Prostate gland (tissue), 2 donors: ENCODE measurements around the gene FOXF1. TPM values are rescaled to one million over a fixed set of nuclear protein-coding genes. Genes with fewer than 3 reads are reported as not detected.

Experiments used
- DNase-seq: peaks from one replicate; pipeline ENCODE4 v3.0.0-alpha.2; 2019; ENCODE audit warnings: low spot score
- H3K27ac ChIP-seq, 2 donors: fragments of 200-600 bp; sonication (generic); 2 replicates each; pipeline ENCODE4 v1.5.1; 2017 to 2019
- H3K27me3 ChIP-seq: fragments of 200-600 bp; sonication (generic); replicated peaks from 2 replicates; pipeline ENCODE4 v1.5.1; 2019; ENCODE audit not compliant: insufficient read depth
- H3K36me3 ChIP-seq, 2 donors: fragments of 200-600 bp; sonication (generic); 1 replicate in 1 of 2; 2 replicates in 1 of 2; pipeline versions ENCODE4 v1.5.1 to v1.8.1; 2017 to 2019
- H3K4me1 ChIP-seq: fragments of 200-600 bp; sonication (generic); replicated peaks from 2 replicates; pipeline ENCODE4 v1.5.1; 2019
- H3K4me3 ChIP-seq, 2 donors: fragments of 200-600 bp; sonication (generic); 2 replicates each; pipeline ENCODE4 v1.5.1; 2017 to 2019
- H3K9me3 ChIP-seq: fragments of 200-600 bp; sonication (generic); 2 replicates; pipeline ENCODE4 v1.5.1; 2017
- CTCF ChIP-seq, 4 experiments: fragments of 200-600 bp in 2 of 4; fragments of 450-650 bp in 2 of 4; sonication (generic) in 2 of 4; IDR thresholded peaks; 1 replicate in 3 of 4; 2 replicates in 1 of 4; pipeline ENCODE4 v1.5.1; 2016 to 2019; ENCODE audit warnings: antibody characterized with exemption in 4 of 4, mild to moderate bottlenecking in 2 of 4, moderate library complexity in 2 of 4
- POLR2A ChIP-seq: fragments of 450-650 bp; IDR thresholded peaks from one replicate; pipeline ENCODE4 v1.6.1; 2016; ENCODE audit warnings: antibody characterized with exemption, mild to moderate bottlenecking
- POLR2AphosphoS5 ChIP-seq: sonication (generic); formaldehyde crosslinking; IDR thresholded peaks from one replicate; pipeline ENCODE4 v1.6.1; 2017; ENCODE audit warnings: antibody characterized with exemption
- WGBS: methylation state at CpG from one replicate; pipeline ENCODE4 v1.1.5; 2018; 5-methylcytosine and 5-hydroxymethylcytosine counted together
- intact Hi-C: fragments of 100-400 bp; cut with DNase I; formaldehyde crosslinking; loops from one replicate; pipeline ENCODE4 v1.14.2; 2022
- total RNA-seq, 2 donors: library from RNA; depleted of rRNA; stranded (reverse); fragments of >200 nt; gene quantifications; one replicate each; pipeline ENCODE4 v1.1.0, GENCODE V29; 2016

FOXF1 gene
- total RNA-seq, 2 donors from 2014 or later: 5.3 to 6.9 TPM

DNA sequence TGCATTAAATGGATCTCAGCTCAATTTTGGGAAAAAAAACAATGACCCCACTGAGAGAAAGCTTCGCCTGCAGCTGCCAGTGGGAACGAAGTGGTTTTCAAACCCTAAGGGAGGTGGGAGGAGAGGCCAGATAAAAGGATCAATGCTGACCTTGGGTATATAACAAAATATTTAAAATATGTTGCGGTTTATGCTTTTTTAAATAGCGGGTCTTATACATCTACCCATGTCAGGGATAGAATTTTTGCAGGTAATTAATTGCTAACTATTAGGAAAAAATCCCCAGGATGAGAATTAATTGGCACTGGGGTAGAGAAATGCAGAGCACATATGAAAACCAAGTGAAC is 10.9 kb upstream of the FOXF1 start:
- Histone ChIP-seq H3K4me3 (peak overlapping the region in 1 of 2 donors; percentile 17), H3K27ac (peak overlapping the region; percentile 72 to 80), H3K36me3 (no peaks in the 10 kb centered on the region), H3K27me3 (peaks cover 60% of the 10 kb centered on the region), H3K4me1 (no peaks in the 10 kb centered on the region), H3K9me3 (no peaks in the 10 kb centered on the region)
- DNase-seq: no peak
- intact Hi-C loops: loop anchor here (5.0 kb wide), 1 partner anchor 42 kb away; no protein-coding TSS in a partner anchor
- WGBS: 27% methylated on average over 4 of the region's 4 CpGs
- TF ChIP-seq POLR2A: no peak
- TF ChIP-seq CTCF (IDR thresholded peaks at IDR 0.05): no peak
- TF ChIP-seq POLR2AphosphoS5: no peak

DNA sequence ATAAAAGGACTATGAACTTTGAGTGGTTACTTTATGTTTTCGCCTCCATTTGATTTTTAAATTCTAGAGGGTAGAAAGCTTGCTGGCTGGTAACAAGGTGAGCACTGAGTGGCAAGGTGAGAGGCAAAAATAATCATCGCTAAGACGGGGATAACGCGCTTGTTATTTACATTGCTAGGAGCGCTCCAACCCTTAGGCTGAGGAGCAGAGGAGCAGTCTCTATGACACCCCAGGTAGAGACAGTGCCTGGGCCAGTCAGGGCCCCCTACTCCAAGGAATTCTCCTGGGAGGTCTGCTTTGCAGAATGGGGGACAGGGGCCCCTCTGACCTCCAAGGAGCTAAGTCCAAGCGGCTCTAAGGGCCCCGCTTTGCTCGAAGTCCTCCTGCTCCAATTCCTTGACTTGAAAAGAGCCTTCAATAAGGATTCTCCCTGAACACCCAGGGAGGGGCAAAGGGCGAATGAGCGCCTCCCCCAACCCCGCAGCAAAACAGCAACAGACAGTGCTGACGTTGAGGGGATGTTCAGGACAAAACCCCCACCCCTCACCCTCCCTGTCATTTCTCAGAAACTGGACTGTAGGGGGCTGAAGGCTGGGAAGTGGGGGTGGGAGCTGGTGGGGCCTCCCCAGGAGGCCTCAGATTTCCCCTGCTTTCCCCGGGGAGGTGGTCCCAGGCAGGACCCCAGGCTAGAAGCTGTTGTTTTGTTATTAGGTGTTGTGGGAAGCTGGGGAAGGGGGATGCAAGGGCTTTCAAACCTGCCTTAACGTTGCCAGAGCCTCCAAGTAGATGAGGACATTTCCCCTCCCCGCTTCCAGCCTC is 10.2 kb upstream of the FOXF1 start:
- H3K4me1 ChIP-seq: no peaks in the 10 kb centered on the region
- no peak for DNase-seq
- WGBS: 16% methylated on average over 16 of the region's 16 CpGs
- H3K27me3 ChIP-seq: peaks cover 59% of the 10 kb centered on the region
- no peaks in the 10 kb centered on the region for H3K9me3 ChIP-seq
- TF ChIP-seq POLR2A: no peak
- TF ChIP-seq POLR2AphosphoS5: no peak
- TF ChIP-seq CTCF (IDR thresholded peaks at IDR 0.05): no peak
- no peak overlapping the region for H3K4me3 ChIP-seq
- intact Hi-C loops: loop anchor here (5.0 kb wide), 1 partner anchor 43 kb away; no protein-coding TSS in a partner anchor
- H3K27ac ChIP-seq: peak overlapping the region; percentile 72 to 80
- H3K36me3 ChIP-seq: no peaks in the 10 kb centered on the region

- no peak overlapping the region for H3K4me3 ChIP-seq
- no peaks in the 10 kb centered on the region for H3K4me1 ChIP-seq
- peaks cover 62% of the 10 kb centered on the region for H3K27me3 ChIP-seq
- H3K36me3 ChIP-seq: no peaks in the 10 kb centered on the region
- TF ChIP-seq POLR2AphosphoS5: no peak
- no peak for TF ChIP-seq CTCF (IDR thresholded peaks at IDR 0.05)
- TF ChIP-seq POLR2A: no peak
- no peaks in the 10 kb centered on the region for H3K9me3 ChIP-seq
- WGBS: 33% methylated on average over 13 of the region's 13 CpGs
- intact Hi-C loops: no loop called here
- H3K27ac ChIP-seq: peak overlapping the region; percentile 72 to 80
- no peak for DNase-seq
Measured at GRCh38 chr16:86500708-86501510, 9.4 kb upstream of the FOXF1 start.

- TF ChIP-seq POLR2AphosphoS5 (no peak), CTCF (IDR thresholded peaks at IDR 0.05) (no peak), POLR2A (no peak)
- Histone ChIP-seq H3K4me3 (no peak overlapping the region), H3K4me1 (no peaks in the 10 kb centered on the region), H3K27me3 (peaks cover 55% of the 10 kb centered on the region), H3K27ac (peak overlapping the region; percentile 72 to 80), H3K9me3 (no peaks in the 10 kb centered on the region), H3K36me3 (no peaks in the 10 kb centered on the region)
- 21% methylated on average over 19 of the region's 19 CpGs for WGBS
- intact Hi-C loops: no loop called here
- no peak for DNase-seq
Measured at GRCh38 chr16:86501989-86502855, 8.1 kb upstream of the FOXF1 start.
